Osteoblast (primary cell): Measurements from ENCODE around the gene ZBTB17. TPM values are rescaled to one million over a fixed set of nuclear protein-coding genes. Genes with fewer than 3 reads are reported as not detected.
A peak's percentile ranks its signal among the peaks of the same experiment; 100 is the strongest.

Experiments used
- DNase-seq: peaks from one replicate; pipeline ENCODE4 v3.0.0; 2011; ENCODE audit warnings: low spot score, mixed read lengths; ENCODE audit not compliant: insufficient read length; ENCODE audit errors: missing footprints
- H2AFZ ChIP-seq: 2 replicates; pipeline ENCODE4 v1.6.0; 2011; ENCODE audit warnings: mild to moderate bottlenecking, low read length
- H3K27ac ChIP-seq: 2 replicates; pipeline ENCODE4 v1.5.1; 2011; ENCODE audit warnings: mild to moderate bottlenecking, low read depth, low read length, moderate library complexity
- H3K27me3 ChIP-seq: 2 replicates; pipeline ENCODE4 v1.6.0; 2012; ENCODE audit warnings: mild to moderate bottlenecking, control low read depth, inconsistent platforms, low read length, moderate library complexity; ENCODE audit not compliant: insufficient read depth
- H3K36me3 ChIP-seq: 2 replicates; pipeline ENCODE4 v1.5.1; 2011; ENCODE audit warnings: mild to moderate bottlenecking, low read length, control low read depth, moderate library complexity; ENCODE audit not compliant: insufficient read depth
- H3K4me1 ChIP-seq: 2 replicates; pipeline ENCODE4 v1.5.1; 2011; ENCODE audit warnings: mild to moderate bottlenecking, low read length, control low read depth, moderate library complexity; ENCODE audit not compliant: insufficient read depth
- H3K4me2 ChIP-seq: 2 replicates; pipeline ENCODE4 v1.6.0; 2011; ENCODE audit warnings: mild to moderate bottlenecking, low read length; ENCODE audit not compliant: insufficient read depth
- H3K4me3 ChIP-seq: fragments of 200-600 bp; sonication (generic); 3 replicates; pipeline ENCODE4 v1.5.1; 2012; ENCODE audit warnings: mild to moderate bottlenecking, low read length, inconsistent platforms; ENCODE audit not compliant: insufficient read depth
- H3K79me2 ChIP-seq: 2 replicates; pipeline ENCODE4 v1.6.0; 2012; ENCODE audit warnings: mild to moderate bottlenecking, low read length, control low read depth, inconsistent platforms; ENCODE audit not compliant: insufficient read depth
- H3K9me3 ChIP-seq: 2 replicates; pipeline ENCODE4 v1.5.1; 2011; ENCODE audit warnings: low read depth, low read length, control low read depth
- H4K20me1 ChIP-seq: 2 replicates; pipeline ENCODE4 v1.6.0; 2012; ENCODE audit warnings: mild to moderate bottlenecking, low read length, control low read depth; ENCODE audit not compliant: insufficient read depth
- CTCF ChIP-seq: IDR thresholded peaks from 2 replicates; pipeline ENCODE4 v1.5.1; 2011; ENCODE audit warnings: mild to moderate bottlenecking, low read depth, low read length, moderate library complexity; ENCODE audit errors: extremely low read depth
- total RNA-seq: library from RNA; depleted of rRNA; stranded (reverse); fragments of >200 nt; gene quantifications from 2 replicates; pipeline ENCODE4 v1.2.3, GENCODE V29; 2012

ZBTB17 gene
- total RNA-seq, 1 donor: 29.7 TPM

- Histone ChIP-seq H4K20me1 (peaks cover 20% of the 10 kb centered on the region), H3K27ac (peak overlapping the region; percentile 78), H3K36me3 (peaks cover 19% of the 10 kb centered on the region), H3K9me3 (no peaks in the 10 kb centered on the region), H2AFZ (no peak overlapping the region), H3K4me1 (peaks cover 30% of the 10 kb centered on the region), H3K4me3 (peak overlapping the region; percentile 46), H3K79me2 (peaks cover 73% of the 10 kb centered on the region), H3K27me3 (no peaks in the 10 kb centered on the region), H3K4me2 (peak overlapping the region; percentile 69)
- no peak for TF ChIP-seq CTCF
- peak; percentile 94 for DNase-seq
These were observed 9.6 kb downstream of the ZBTB17 start for GRCh38 chr1:15966081-15966955.

GRCh38 chr1:15965228-15965767 is 10.6 kb downstream of the ZBTB17 start:
- TF ChIP-seq CTCF: no peak
- peak overlapping the region; percentile 78 for H3K27ac ChIP-seq
- H3K4me1 ChIP-seq: peaks cover 30% of the 10 kb centered on the region
- no peak overlapping the region for H2AFZ ChIP-seq
- DNase-seq: peak; percentile 54
- H3K9me3 ChIP-seq: no peaks in the 10 kb centered on the region
- H3K4me3 ChIP-seq: peak overlapping the region; percentile 3
- peaks cover 75% of the 10 kb centered on the region for H3K79me2 ChIP-seq
- H3K4me2 ChIP-seq: peak overlapping the region; percentile 69
- peaks cover 20% of the 10 kb centered on the region for H4K20me1 ChIP-seq
- H3K36me3 ChIP-seq: peaks cover 16% of the 10 kb centered on the region
- H3K27me3 ChIP-seq: no peaks in the 10 kb centered on the region

GRCh38 chr1:15963968-15964648 is 11.8 kb downstream of the ZBTB17 start:
- Histone ChIP-seq H3K36me3 (peaks cover 8% of the 10 kb centered on the region), H2AFZ (no peak overlapping the region), H3K27ac (peak overlapping the region; percentile 14), H3K4me3 (no peak overlapping the region), H3K4me1 (peaks cover 31% of the 10 kb centered on the region), H3K4me2 (no peak overlapping the region), H3K9me3 (no peaks in the 10 kb centered on the region), H3K27me3 (no peaks in the 10 kb centered on the region), H3K79me2 (peaks cover 72% of the 10 kb centered on the region), H4K20me1 (peaks cover 19% of the 10 kb centered on the region)
- no peak for TF ChIP-seq CTCF
- DNase-seq: no peak
